GM19025 (cell line): Measurements from ENCODE around the gene HOXD11.

Experiments
- ATAC-seq: cut with Tn5 transposase; IDR thresholded peaks from one replicate; pipeline ENCODE4 v1.9.1; 2021; ENCODE audit warnings: mild to moderate bottlenecking, low read depth, moderate library complexity; ENCODE audit not compliant: unreplicated experiment

HOXD11 gene

GRCh38 chr2:176130147-176130956, 23.3 kb downstream of the HOXD11 start:
- no peak for ATAC-seq

- no peak for ATAC-seq
Observed at GRCh38 chr2:176130957-176131847, 24.1 kb downstream of the HOXD11 start.

- no peak for ATAC-seq
Observed at GRCh38 chr2:176131848-176132158, 24.7 kb downstream of the HOXD11 start.

- no peak for ATAC-seq
Observed at GRCh38 chr2:176132205-176133171, 25.4 kb downstream of the HOXD11 start.

- ATAC-seq: no peak
Observed at GRCh38 chr2:176133389-176133788, 26.3 kb downstream of the HOXD11 start.

- no peak for ATAC-seq
Observed at GRCh38 chr2:176134035-176134434, 27.0 kb downstream of the HOXD11 start.

- no peak for ATAC-seq
Observed at GRCh38 chr2:176135035-176135440, 28.0 kb downstream of the HOXD11 start.

GRCh38 chr2:176136374-176137251, 29.5 kb downstream of the HOXD11 start:
- ATAC-seq: no peak

GRCh38 chr2:176137252-176137580, 30.1 kb downstream of the HOXD11 start:
- no peak for ATAC-seq

- no peak for ATAC-seq
Observed at GRCh38 chr2:176137906-176138305, 30.8 kb downstream of the HOXD11 start.

- ATAC-seq: no peak
Observed at GRCh38 chr2:176138526-176138922, 31.4 kb downstream of the HOXD11 start.

- no peak for ATAC-seq
Observed at GRCh38 chr2:176138923-176139660, 32.0 kb downstream of the HOXD11 start.

GRCh38 chr2:176139661-176140512, 32.8 kb downstream of the HOXD11 start:
- no peak for ATAC-seq

GRCh38 chr2:176140513-176141317, 33.6 kb downstream of the HOXD11 start:
- peak; percentile 88 for ATAC-seq

- ATAC-seq: no peak
Observed at GRCh38 chr2:176142281-176142680, 35.2 kb downstream of the HOXD11 start.

- no peak for ATAC-seq
Observed at GRCh38 chr2:176145085-176145969, 38.2 kb downstream of the HOXD11 start.
